DND-41 (cell line): ENCODE measurements around the gene RCAN1.

Source experiments
- EZH2 ChIP-seq: IDR thresholded peaks from 3 replicates; pipeline ENCODE4 v1.6.1; 2012; ENCODE audit warnings: borderline replicate concordance, low read depth, mild to moderate bottlenecking, moderate library complexity, low read length, inconsistent platforms; ENCODE audit not compliant: severe bottlenecking
- TF ChIP-seq, protein P1 (sequence below): IDR thresholded peaks from 2 replicates; pipeline ENCODE4 v1.5.1; 2012; ENCODE audit warnings: borderline replicate concordance, low read length, moderate library complexity, mild to moderate bottlenecking; ENCODE audit not compliant: poor library complexity, severe bottlenecking; ENCODE audit errors: extremely low read depth

GRCh38 chr21:34639882-34640788 is 25.2 kb upstream of the RCAN1 start:
- TF ChIP-seq, protein P1, sequence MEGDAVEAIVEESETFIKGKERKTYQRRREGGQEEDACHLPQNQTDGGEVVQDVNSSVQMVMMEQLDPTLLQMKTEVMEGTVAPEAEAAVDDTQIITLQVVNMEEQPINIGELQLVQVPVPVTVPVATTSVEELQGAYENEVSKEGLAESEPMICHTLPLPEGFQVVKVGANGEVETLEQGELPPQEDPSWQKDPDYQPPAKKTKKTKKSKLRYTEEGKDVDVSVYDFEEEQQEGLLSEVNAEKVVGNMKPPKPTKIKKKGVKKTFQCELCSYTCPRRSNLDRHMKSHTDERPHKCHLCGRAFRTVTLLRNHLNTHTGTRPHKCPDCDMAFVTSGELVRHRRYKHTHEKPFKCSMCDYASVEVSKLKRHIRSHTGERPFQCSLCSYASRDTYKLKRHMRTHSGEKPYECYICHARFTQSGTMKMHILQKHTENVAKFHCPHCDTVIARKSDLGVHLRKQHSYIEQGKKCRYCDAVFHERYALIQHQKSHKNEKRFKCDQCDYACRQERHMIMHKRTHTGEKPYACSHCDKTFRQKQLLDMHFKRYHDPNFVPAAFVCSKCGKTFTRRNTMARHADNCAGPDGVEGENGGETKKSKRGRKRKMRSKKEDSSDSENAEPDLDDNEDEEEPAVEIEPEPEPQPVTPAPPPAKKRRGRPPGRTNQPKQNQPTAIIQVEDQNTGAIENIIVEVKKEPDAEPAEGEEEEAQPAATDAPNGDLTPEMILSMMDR = no peak
- TF ChIP-seq EZH2 = no peak
